Measurements from ENCODE around the gene TMEM45B. TPM values are rescaled to one million over a fixed set of nuclear protein-coding genes. Genes with fewer than 3 reads are reported as not detected.
"Not testable (repeated sequence)": the region's sequence is repeated elsewhere in the genome, so short reads cannot be mapped to it uniquely, and the experiment has no call there.

The TMEM45B gene
- total RNA-seq, 4 donors from 2014 or later, result 0.11 to 0.66 TPM; not detected in 2

DNA sequence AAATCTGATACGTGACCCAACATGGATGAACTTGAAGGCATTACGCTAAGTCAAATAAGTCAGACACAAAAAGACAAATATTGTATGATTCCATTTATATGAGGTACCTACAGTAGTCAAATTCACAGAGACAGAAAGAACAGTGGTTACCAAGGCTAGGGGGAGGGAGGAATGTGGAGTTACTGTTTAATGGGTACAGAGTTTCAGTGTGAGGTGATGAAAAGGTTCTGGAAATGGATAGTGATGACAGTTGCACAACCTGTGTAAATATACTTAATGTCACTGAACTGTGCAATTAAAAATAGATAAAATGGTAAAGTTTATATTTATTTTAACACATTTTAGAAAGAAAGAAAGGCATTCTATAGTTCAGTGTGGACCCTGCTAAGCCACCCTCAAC lies 24.1 kb upstream of the TMEM45B start:
- Histone ChIP-seq H3K4me1 (no peaks in the 10 kb centered on the region), H3K4me3 (no peak overlapping the region), H3K27ac (replicated peaks in 1 of 4) (no peak overlapping the region), H3K36me3 (no peaks in the 10 kb centered on the region), H3K9me3 (peaks cover 0 to 6% (median 0%) of the 10 kb centered on the region in 4 donors), H3K27me3 (peaks cover 0 to 3% (median 0%) of the 10 kb centered on the region in 4 donors)
- TF ChIP-seq, protein P1, sequence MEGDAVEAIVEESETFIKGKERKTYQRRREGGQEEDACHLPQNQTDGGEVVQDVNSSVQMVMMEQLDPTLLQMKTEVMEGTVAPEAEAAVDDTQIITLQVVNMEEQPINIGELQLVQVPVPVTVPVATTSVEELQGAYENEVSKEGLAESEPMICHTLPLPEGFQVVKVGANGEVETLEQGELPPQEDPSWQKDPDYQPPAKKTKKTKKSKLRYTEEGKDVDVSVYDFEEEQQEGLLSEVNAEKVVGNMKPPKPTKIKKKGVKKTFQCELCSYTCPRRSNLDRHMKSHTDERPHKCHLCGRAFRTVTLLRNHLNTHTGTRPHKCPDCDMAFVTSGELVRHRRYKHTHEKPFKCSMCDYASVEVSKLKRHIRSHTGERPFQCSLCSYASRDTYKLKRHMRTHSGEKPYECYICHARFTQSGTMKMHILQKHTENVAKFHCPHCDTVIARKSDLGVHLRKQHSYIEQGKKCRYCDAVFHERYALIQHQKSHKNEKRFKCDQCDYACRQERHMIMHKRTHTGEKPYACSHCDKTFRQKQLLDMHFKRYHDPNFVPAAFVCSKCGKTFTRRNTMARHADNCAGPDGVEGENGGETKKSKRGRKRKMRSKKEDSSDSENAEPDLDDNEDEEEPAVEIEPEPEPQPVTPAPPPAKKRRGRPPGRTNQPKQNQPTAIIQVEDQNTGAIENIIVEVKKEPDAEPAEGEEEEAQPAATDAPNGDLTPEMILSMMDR (IDR thresholded peaks at IDR 0.05), result no peak
- TF ChIP-seq EP300 (IDR thresholded peaks at IDR 0.05) (no peak), POLR2AphosphoS5 (IDR thresholded peaks at IDR 0.05) (no peak), POLR2A (IDR thresholded peaks at IDR 0.05; ENCODE audit: low read depth) (no peak)
- 80% methylated on average over 2 of the region's 2 CpGs for WGBS
- DNase-seq (ENCODE audit: extremely low spot score), result no peak
- intact Hi-C loops (cut with DNase I), result no loop called here

DNA sequence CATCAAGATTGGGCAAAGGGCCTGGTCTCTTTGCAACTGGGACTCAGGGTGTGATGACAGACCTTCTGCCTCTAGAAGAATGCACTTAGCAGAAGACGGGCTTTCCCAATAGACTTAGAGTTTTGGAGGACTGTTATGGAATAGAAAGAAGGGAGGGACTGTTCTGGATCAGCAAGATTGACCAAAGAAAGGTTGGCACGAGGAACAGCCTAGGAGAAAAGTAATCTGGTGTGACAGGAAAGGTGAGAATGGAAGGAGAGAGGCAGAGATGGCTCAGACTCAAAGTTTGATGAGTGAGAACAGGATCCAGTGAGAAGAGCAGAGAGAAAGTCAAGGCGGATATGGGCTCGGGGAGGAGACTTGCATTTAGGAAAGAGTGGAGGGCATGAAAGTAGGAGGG lies 23.0 kb upstream of the TMEM45B start:
- TF ChIP-seq EP300 (IDR thresholded peaks at IDR 0.05), result no peak
- no peak for TF ChIP-seq POLR2AphosphoS5 (IDR thresholded peaks at IDR 0.05)
- TF ChIP-seq, protein P1 (IDR thresholded peaks at IDR 0.05), result no peak
- Histone ChIP-seq H3K4me3 (no peak overlapping the region), H3K27me3 (peaks cover 0 to 3% (median 0%) of the 10 kb centered on the region in 4 donors), H3K27ac (replicated peaks in 1 of 4) (no peak overlapping the region), H3K36me3 (no peaks in the 10 kb centered on the region), H3K9me3 (peaks cover 0 to 6% (median 0%) of the 10 kb centered on the region in 4 donors), H3K4me1 (no peaks in the 10 kb centered on the region)
- intact Hi-C loops (cut with DNase I), result no loop called here
- no peak for DNase-seq (ENCODE audit: extremely low spot score)
- 71% methylated on average over 4 of the region's 4 CpGs for WGBS

DNA sequence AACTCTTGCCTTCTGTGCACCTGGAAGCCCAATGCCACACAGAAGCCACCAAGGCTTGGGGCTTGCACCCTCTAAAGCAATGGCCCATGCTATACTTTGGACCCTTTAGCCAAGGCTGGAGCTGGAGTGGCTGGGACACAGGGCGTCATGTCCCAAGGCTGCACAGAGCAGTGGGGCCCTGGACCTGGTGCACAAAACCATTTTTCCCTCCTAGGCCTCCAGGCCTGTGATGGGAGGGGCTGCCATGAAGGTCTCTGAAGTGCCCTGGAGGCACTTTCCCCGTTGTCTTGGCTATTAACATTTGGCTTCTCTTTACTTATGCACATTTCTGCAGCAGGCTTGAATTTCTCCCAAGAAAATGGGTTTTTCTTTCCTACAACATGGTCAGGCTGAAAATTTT lies 20.6 kb upstream of the TMEM45B start:
- no peak for DNase-seq (ENCODE audit: extremely low spot score)
- Histone ChIP-seq H3K27ac (replicated peaks in 1 of 4) (no peak overlapping the region), H3K36me3 (no peaks in the 10 kb centered on the region), H3K4me1 (no peaks in the 10 kb centered on the region), H3K27me3 (peaks cover 0 to 3% (median 0%) of the 10 kb centered on the region in 4 donors), H3K9me3 (peaks cover 0 to 7% (median 3%) of the 10 kb centered on the region in 4 donors), H3K4me3 (no peak overlapping the region)
- no peak for TF ChIP-seq POLR2A (IDR thresholded peaks at IDR 0.05; ENCODE audit: low read depth)
- TF ChIP-seq EP300 (IDR thresholded peaks at IDR 0.05), result no peak
- TF ChIP-seq, protein P1 (IDR thresholded peaks at IDR 0.05), result no peak
- no peak for TF ChIP-seq POLR2AphosphoS5 (IDR thresholded peaks at IDR 0.05)
- intact Hi-C loops (cut with DNase I), result no loop called here
- WGBS, result 71% methylated on average over 2 of the region's 2 CpGs

DNA sequence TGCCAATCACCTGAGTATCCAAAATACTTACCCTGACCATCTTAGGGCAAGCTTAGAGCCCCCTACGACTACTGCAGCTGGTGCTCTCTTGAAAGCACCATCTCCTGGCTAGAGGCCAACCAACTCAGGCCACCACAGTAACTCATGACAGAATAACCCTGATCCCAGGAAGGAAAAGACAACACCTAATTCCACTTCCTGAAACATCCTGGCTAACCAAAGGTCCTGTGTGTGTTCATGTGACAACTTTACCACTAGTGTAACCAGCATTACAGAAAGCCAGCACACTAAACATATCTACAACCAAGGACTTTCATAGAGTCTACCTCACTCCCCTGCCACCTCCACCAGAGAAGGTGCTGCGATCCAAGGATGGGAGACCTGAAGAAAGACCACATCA lies 17.4 kb upstream of the TMEM45B start:
- Histone ChIP-seq H3K4me3 (no peak overlapping the region), H3K9me3 (peaks cover 0 to 7% (median 3%) of the 10 kb centered on the region in 4 donors), H3K27me3 (peaks cover 0 to 6% (median 0%) of the 10 kb centered on the region in 4 donors), H3K4me1 (no peaks in the 10 kb centered on the region), H3K27ac (replicated peaks in 1 of 4) (no peak overlapping the region), H3K36me3 (no peaks in the 10 kb centered on the region)
- intact Hi-C loops (cut with DNase I), result no loop called here
- WGBS, result 75% methylated on average over 2 of the region's 2 CpGs
- no peak for DNase-seq (ENCODE audit: extremely low spot score)
- TF ChIP-seq POLR2AphosphoS5 (IDR thresholded peaks at IDR 0.05) (no peak), EP300 (IDR thresholded peaks at IDR 0.05) (no peak), POLR2A (IDR thresholded peaks at IDR 0.05; ENCODE audit: low read depth) (no peak)
- TF ChIP-seq, protein P1 (IDR thresholded peaks at IDR 0.05), result no peak

DNA sequence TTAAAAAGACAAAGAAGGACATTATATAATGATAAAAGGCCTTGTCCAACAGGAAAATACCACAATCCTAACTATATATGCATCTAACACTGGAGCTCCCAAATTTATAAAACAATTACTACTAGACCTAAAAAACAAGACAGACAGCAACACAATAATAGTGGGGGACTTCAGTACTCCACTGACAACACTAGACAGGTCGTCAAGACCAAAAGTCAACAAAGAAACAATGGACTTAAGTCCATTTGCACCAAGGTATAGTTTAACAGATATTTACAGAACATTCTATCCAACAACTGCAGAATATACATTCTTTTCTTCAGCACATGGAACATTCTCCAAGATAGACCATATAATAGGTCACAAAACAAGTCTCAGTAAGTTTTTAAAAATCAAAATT lies 15.5 kb upstream of the TMEM45B start:
- H3K27ac ChIP-seq (replicated peaks in 1 of 4); intact Hi-C loops (cut with DNase I); H3K4me3 ChIP-seq; H3K9me3 ChIP-seq; H3K36me3 ChIP-seq; DNase-seq (ENCODE audit: extremely low spot score); H3K4me1 ChIP-seq: not testable (repeated sequence)
- WGBS, result 36% methylated on average over 1 of the region's 1 CpG
- H3K27me3 ChIP-seq, result peaks cover 0 to 13% (median 0%) of the 10 kb centered on the region in 4 donors

Measured in esophagus muscularis mucosa (tissue), 4 donors.